NCI-H82 (cell line): ENCODE measurements around the gene ANO3.
"Not testable (repeated sequence)": the region's sequence is repeated elsewhere in the genome, so short reads cannot be mapped to it uniquely, and the experiment has no call there.

Experiments
- DNase-seq: peaks from one replicate; lab custom pipeline; 2025; lab: John Stamatoyannopoulos, UW

ANO3 gene

DNA sequence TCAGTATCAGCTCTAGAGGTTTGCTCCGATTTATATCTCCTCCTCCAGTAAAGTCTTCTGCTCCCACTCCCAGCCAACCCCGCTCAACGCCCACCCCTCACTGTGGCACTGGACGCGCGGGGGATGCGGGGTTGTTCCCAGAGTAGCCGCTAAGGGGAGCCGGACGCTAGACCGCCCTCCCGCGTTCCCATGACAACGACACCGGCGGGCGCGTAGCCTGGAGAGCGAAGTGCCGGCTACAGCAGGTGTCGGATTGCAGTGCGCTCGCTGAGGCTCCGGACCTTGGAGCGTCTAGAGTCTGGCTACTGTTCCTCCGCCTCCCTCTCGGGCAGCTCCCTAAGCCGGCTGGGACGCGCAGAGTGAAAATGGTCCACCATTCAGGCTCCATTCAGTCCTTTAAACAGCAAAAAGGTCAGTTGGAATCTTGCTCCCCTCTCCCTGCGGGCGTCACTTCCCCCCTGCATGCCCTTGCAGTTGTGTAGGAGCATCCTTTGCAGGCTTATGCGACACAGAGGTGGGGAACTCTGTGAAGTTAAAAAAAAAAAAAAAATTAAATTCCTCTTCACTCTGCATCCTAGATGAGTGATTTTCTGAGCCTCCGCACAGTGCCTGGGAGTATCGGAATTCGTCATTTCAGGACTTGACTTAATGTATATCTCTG is at the start of gene ANO3:
Gene ANO3, plus strand, starts transcription at position 220 of the 661 bp plus-strand sequence. Its CDS starts 146 bp downstream, at position 366.
- peak; percentile 94 for DNase-seq

DNA sequence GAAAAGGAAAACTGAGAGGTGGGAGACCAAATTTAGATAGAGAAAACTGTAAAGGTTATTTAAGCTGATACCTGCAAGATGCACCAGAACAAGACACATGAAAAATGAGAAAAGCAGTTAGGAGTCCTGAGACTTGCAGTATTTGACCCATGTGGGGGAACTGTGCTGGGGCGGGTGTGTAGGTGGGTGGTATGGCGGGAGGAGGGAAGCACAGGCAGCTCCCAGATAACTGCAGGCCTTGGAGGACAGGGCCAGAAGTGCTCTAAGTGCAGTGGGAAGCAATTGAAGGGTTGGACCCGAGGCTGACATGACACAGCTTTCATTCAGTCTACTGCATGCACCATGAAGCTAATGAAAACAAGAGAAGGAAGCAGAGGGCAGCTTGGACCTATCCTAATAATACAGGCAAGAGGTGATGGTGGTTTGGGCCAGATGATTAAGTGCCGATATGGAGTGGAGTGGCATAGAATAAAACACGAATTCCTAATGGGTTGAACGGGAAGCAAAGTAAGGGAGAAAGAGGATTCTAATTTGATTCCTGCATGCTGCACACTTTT is 48.0 kb upstream of the ANO3 start:
- DNase-seq, result no peak

DNA sequence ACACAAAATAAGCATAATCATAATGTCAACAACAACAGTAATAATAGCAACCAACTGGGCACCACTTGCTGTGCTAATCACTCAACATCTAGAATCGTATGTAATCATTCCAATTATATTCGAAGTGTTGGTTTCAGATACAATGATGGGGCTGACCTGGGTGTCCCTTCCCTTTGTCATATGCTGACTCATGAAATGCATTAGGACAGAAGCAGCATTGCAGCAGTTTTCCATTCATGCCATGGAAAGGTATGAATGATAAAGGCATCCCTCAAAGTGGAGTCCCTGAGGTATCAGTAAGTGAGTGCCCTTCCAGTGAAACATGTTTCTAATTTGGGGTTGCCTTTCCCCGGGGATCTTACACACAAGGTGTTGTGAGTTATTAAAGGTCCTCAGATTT is 46.3 kb upstream of the ANO3 start:
- DNase-seq, result peak; percentile 76

DNA sequence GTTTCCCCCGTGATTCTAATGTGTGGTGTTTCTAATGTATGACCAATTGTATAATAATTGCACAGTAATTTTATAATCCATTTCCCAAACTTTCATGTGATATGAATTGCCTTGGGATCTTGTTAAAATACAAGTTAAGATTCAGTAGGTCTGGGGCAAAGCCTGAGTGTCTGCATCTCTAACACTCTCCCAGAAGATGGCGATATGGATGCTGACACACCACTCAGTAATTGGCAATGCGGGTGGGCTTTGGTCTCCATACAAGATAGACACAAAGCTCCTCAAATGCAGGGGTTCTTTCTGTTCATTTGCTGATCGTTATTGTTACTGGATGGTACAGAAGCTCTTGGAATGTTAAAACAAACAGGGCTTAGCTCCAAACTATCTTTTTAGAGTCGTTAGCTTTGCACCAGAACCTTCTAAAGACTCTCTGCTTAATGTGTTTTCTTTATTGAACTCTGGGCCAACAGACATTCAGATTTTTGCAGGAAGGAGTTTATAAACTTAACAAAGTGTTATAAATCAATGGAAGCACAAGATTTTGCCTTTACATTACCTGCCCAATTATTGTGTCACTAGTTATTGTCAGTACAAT is 45.4 kb upstream of the ANO3 start:
- DNase-seq, result peak; percentile 72

DNA sequence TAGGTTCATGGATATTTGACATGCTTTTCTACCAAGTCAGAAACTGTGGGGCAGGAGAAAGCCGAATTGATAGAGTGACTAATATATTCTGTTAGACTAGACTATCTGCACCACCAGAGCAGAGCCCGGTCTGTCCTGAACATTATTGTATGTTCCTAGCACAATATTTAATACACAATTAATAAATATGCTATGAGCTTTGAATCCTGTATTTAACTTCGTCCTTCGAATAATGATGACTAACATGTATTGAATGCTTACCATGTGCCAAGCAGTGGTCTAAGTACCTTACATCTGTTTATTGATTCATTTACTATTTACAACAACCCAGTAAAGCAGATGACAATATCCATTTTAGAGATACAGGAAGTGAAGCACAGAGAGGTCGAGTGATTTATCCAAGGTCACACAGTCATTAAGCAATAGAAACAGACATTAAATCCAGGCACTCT is 44.8 kb upstream of the ANO3 start:
- no peak for DNase-seq

DNA sequence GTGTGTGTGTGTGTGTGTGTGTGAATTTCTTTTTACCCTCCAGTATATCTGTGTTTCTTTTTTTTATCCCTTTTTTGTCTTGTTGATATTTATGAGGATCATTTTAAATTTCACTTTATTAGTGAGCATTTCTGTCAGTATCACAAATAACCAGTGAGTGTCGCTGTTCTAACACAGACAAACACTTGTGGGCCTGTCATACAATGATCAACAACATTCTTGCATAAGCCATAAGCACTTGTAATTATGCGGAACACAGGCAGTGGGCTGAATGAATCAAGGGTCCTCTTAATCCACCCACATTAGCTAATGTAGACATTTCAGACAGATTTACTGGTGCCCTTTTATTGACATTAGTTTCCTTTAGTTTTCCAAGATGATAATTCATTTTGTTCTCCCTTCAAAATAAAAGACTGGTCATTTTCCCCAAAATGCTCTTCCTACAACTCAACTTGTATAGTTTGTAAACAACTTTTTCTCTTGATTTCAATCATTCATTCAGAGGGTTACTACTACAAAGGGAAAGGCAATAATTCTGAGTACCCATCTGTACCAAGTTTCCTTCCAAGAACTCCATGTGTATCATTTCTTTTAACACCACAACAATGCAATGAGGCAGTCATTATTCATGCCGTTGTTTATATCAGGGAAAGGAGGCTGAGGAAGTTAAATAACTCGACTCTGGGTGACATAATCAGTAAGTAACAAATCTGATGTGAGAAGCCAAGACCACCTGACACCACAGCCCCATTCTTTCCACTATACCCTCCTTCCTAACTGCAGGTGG is 34.5 kb upstream of the ANO3 start:
- DNase-seq, result peak; percentile 88

DNA sequence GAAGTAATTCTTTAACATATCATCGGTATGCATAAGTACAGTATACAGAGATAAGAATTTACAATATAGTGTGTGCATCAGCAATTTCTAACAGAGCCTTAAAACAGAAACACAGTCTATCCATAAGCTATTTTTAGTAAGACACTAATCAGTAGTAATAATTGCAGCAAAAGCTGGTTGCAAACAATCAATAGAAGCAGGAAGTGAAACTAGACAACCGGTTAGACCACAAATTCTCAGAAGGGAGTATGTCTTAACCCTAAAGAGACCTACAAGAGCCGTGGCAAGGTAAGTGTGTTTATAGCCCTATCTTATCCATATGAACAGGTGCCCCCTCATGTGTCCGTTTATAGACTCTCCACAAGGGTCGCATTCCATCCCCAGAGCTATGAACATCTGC is 15.6 kb upstream of the ANO3 start:
- not testable (repeated sequence) for DNase-seq

DNA sequence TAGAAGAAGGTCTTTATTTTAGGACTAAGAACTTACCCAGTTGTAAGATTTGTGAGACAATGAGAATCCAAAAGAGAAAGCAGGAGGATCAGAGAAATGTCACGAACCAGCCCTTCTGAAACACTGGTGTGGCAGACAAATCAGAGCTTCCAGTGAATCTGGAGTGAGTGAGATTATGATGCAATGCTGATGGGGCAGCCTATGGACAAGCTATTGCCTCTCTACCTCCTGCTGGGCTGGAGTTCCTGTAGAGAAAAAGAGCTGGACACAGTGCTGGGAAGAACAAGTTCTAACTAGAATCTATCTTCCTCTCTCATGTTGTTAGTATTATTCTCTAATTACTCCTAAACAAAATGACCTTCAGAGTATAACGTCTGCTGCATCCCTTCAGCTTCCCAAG is 12.0 kb upstream of the ANO3 start:
- DNase-seq, result peak; percentile 12

DNA sequence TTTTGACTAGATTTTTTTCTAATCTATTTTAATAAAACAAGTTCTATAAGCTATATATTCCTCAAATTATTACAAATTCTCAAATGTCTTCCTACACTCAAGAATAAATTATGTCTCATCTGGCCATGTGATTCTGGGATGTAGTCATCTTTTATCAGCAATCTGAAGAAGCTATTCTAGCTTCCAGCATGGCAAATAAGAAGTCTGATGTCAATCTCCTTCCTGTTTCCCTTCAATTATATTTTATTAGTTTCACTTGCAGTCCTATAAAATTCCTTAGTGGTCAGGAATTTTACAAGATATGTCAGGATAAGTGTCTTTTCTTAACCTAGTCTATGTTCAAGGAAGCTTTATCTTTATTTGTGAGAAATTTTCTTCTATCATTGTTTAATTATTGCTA is 10.4 kb upstream of the ANO3 start:
- no peak for DNase-seq

DNA sequence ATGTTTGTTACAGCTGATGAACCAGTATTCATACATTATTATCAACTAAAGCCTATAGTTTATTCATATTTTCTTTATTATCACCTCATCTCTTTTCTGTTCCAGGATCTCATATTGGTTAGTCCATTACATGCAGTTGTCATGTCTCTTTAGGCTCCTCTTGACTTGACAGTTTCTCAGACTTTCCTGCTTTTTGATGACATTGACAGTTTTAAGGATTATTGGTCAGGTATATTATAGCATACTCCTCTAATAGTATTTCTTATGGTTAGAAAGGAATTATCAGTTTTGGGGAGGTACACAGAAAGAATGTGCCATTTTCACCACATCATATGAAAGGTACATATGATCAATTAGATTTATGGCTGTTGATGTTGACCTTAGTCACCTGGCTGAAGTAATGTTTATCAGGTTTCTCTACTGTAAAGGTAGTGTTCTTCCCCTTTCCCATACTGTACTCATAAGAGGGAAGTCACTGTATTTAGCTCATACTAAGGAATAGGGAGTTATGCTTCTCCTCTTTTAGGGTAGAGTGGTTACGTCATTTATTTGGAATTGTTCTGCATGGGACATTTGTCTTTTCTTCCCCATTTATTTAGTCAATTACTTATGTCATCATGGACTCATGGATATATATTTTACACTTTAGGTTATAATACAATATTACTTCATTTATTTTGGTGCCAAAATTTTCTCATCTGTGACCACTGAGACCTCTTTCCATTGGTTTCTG is 9.4 kb upstream of the ANO3 start:
- DNase-seq, result no peak

DNA sequence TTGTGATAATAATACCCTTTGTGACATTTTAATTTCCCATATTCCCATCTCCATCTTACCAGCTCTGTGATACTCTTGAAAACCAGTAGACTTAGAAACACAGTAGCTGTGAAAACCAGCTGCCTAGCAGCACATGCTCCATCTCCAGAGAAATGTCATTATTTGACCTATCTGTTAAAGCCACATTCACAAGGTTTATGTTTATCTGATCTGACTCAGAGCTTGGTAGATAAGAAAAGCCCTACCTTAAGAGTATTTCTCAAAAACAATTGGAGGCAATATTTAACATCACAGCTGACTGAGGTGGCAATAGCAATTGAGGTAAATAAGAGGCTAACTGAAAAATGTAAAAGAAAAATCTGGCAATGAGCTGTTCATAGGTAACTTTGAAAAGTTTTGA is 8.1 kb upstream of the ANO3 start:
- DNase-seq, result no peak

DNA sequence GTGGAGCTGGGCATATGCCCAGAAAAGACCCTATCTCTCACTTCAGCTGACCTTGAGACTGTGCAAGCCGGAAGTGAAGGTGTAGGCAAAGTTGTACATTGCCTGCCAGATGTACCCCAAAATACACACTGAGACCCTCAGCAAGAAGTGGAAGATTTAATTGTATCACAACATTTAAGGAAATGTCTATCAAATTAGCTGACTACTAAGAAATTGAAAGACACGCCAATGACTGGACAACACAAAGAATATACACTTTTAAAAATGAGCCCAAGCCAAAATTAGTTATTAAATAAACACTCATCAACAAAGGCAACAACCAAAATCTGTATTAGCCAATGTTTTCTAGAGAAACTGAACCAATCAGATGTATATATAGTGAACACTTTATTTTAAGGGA is 7.7 kb upstream of the ANO3 start:
- no peak for DNase-seq

DNA sequence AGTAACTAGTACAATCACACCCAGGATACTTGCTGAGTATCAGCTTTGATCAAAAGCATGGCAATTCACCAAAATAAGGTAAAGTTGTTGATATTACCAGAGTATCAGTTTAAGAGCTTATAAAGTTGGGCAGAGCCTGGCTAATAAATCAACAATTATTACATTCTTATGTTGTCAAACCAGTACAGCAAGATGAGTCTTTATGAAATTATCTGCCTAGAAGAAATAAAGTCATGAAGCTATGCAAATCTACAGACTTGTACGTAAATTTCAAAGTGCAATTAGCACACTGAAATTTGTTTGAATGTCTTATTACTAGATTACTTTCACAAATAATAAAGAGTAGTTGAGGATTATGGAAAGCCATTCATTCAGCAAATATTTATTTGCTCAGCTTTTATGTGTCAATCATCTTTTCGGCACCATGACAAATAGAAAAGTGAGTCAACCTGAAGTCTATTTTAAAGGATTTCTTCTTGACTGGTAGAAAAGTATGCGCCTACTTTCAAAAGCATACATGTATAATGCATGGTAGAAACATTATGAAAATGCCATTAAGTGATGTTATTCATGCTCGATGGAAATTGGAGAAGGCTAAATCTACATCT is 5.0 kb upstream of the ANO3 start:
- DNase-seq, result no peak

DNA sequence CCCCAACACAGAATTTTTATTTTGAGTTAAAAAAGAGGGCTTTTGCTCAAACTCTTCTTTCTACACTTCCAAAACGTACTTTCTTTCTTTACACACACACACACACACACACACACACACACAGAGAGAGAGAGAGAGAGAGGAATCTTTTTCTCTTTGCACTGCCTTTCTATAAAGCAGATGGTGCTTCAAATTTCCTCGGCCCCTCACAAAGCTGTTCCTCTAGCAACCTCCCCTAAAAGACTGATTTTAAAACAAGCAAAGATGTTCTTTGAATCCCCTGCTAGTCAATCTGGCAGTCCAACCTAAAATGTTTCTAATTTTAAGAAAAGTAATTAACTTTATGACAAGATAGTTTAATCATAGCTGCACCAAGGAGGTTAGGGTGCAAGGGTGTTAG is 2.7 kb upstream of the ANO3 start:
- no peak for DNase-seq

DNA sequence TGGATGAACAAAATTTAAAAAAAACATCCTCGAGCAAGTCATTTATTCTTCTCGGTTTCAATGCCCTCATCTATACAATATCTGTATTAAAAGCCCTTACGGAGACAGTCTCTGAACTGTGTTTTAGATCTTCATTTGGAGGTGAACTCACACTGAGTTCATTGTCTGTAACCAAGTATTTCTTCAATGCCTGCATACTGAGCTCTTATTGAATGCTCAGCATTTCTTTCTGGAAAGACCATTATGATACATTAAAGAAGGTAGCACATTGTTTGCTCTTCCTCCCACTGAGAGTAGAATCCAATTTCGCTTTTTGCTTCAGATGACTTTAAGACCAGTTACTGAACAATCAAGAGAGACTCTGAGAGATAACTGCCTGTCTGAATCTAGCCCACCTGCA is 1.7 kb upstream of the ANO3 start:
- no peak for DNase-seq

DNA sequence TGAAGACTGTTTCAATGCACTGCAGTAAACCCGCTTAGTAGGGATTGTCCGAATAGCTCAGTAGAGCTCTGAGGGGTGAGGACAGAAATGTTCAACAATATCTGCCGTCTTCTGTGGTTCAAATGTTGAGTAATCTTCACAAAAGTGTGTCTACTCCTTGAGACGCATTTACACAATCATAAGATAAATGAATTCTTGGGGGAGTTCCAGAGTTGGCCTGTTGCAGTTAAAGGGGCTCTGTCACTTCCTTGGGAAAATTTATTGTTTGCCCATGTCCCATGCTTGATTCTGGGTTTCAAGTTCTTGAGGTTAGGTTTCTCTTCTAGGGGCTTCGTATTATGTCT is 614 bp downstream of the ANO3 start:
- DNase-seq, result peak; percentile 56

DNA sequence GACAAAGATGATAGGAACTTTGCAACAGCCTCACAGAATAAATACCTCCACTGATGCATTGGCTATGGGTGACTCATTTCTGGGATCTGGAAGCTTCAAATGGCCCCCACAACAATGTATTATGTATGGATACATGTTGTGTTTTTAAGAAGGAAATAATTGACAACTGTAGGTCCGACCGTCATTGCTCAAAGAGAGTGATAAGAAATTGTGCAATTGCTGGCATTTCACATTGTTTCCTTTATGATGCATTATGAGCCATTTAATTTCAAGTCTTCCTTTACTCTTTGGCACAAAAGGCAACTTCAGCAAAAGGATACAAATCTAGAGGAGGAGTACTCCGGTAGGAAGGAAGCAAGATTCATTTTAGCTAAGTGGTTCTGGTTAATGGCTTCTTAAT is 2.0 kb downstream of the ANO3 start:
- DNase-seq, result peak; percentile 71

DNA sequence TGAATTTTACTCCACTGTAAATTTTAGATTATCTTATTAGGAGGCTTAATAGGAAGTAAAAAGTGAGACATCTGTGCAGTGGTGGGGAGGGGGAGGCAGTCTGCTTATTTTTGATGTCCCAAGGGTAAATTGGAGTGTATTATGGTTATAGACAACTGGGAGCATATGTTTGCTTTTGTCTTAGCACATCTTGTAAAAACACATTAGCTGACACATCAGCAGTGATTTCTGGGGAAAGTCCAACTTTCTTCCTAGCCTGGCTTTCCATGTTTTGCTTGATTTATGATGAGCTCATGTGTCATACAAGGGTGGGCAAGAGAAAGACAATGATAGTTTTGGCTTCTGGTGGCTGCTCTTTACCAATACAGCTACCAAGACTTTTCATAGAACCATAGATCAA is 4.0 kb downstream of the ANO3 start:
- DNase-seq, result peak; percentile 93

DNA sequence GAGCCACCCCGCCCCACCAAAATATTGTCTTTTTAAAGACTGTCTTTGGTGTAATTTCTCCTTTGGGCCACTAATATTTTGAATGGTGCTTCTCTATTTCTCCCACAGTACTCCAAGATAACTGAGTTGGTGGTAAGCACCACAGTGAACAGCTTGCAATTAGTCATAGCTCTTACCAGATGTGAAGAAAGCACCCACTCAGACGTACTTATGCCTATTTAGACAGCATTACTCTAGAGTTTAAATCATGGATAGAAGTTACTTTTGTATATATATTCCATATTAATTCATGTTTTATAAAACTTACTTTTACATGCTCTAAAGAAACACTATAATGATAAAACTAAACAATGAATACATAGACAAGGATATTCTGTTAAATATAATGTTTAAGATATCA is 12.7 kb downstream of the ANO3 start:
- DNase-seq, result peak; percentile 20

DNA sequence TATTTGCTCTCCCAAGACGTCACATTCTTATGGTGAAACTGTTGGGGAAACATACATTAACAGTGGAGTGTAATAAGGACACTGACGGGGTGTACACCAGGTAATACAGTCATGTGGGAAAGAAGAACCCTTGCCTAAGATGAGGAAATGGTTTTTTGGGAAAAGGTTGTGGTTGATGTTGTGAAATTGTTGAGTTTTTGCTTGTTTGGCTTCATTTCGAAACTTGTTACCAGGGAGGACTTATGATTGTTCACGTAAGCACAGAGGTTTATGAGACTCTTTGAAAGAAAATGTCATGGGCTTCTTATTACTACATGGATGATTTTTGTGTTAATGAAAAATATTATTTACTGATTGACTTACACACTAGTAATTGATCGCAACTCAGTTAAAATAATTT is 16.8 kb downstream of the ANO3 start:
- DNase-seq, result no peak

DNA sequence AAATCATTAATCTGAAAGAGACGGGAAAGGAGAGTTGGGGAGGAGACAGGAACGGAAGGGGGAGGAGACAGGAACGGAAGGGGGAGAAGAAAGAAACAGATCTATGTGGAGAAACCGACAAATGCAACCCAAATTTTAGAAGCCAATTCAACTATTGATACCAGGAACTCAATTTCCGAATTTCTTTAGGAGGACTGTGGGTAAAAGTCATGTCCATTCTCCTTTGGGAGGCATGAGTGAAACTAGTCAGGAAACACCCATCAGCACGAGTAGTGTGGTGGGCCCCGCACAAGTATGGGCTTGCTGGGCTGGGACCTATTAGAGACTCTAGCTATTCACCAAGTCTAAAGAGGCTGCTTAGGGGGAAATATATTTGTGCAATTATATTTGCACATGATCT is 18.1 kb downstream of the ANO3 start:
- no peak for DNase-seq

DNA sequence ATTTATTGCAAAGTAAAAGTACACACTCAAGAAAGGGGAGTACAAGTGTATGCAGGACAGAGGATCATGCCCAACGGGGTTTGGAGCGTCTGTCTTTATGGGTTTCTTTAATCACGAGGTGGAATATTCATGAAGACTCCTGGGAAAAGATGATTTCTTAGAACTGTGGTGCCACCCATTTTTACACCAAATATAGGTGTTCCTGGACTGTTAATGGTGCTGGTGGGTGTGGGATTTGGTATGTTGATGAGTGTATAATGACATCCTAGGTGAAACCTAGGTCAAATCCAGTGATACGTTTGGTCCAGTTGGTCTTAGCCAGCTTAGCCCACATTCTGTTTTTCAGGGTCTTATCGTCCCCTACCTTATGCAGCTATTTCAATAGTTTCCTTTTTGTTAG is 21.1 kb downstream of the ANO3 start:
- DNase-seq, result no peak
